Measurements from ENCODE around the gene ANKRD6.
A peak's percentile ranks its signal among the peaks of the same experiment; 100 is the strongest.
"Not testable (repeated sequence)": the region's sequence is repeated elsewhere in the genome, so short reads cannot be mapped to it uniquely, and the experiment has no call there.

ANKRD6 gene

DNA sequence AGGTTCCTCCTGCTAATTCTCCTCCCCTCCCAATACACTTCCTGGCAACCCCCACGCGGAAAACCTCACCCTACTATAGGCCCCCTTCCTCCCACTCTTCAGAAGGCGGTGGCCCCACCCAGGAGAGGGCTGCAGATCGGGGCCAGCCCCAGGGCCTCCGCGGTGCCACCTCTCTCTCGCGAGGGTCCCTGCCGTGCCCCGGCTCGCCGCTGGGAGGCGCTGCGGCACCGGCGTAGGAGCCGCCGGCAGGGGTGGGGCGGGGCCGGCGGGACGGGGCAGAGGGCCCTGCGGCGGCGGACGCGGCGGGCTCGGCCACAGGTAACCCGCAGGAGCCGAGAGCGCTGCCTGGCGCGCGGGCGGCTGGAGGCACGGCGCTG lies at the start of gene ANKRD6:
Gene ANKRD6 (plus strand): TSS at position 278 of the 377 bp plus-strand sequence. CDS start 133,825 bp downstream, outside the sequence.
- peak; percentile 72 for DNase-seq

DNA sequence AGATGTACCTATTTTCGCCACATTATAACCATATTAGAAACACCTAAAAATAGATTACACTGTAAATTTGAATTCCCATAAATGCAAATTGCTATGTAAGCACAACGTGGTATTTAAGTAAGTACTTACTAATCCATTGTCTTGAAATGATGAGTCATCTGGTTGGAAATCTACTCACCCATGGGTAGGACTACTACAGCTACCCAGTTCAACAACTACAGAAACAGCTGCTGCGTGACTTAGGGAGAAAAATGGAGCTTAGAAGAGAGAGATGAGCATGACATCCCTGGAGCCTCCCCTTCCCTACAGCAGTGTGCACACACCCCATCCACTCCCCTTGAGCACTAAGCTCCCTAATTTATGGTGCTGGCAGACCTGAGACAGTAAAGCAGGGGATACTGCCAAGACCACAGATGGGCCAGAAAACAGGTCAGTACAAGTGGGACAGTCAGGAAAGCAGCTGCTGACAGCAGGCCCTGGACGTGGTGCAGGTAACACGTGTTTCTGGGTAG lies 47.7 kb upstream of the ANKRD6 start:
- DNase-seq, result peak; percentile 47

- no peak for DNase-seq
Measured at GRCh38 chr6:89385846-89386245, 47.1 kb upstream of the ANKRD6 start.

- no peak for DNase-seq
Measured at GRCh38 chr6:89386917-89387491, 45.9 kb upstream of the ANKRD6 start.

DNA sequence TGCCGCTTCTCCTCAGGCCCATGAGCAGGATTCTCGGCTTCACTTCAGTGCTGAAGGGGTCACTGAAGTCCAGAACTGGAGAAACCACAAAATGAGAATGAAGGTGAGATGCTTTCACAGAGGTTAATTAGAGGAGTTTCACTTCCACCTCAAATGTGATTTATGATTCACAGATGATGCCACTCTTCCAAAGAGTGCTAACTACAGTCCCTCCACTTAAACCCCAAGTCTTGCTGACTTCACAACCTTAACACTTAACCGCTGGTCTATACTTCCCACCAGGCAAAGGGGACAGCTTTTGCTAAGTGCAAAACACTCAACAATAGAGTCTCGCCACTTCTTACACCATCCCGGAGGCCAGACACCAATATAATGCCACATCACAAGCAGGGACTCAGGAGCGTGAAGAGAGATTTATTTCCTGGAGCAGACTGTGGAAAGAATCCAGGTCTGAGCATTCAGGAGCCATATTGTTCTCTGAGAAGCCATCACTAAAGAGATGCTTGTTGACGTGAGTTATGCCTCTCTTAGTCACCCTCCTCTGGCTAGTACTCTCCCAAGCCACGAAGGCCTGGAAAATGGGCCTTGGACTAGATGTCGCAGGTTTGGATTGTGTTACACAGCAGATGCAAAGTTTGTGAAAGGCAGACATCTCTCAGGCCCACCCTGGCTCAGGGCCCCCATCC lies 45.3 kb upstream of the ANKRD6 start:
- no peak for DNase-seq

DNA sequence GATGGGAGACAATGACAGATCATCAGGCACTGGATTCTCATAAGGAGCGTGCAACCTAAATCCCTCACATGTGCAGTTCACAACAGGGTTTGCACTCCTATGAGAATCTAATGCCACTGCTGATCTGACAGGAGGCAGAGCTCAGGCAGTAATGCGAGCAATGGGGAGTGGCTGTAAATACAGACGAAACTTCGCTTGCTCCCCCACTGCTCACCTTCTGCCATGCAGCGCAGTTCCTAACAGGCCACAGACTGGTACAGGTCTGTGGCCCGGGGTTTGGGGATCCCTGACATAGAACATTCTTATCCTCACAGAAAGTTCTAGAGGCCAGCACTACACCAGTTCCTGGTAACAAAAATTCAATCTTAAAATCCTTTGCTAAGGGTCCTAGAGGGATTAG lies 44.1 kb upstream of the ANKRD6 start:
- DNase-seq, result no peak

GRCh38 chr6:89392823-89393222 lies 40.1 kb upstream of the ANKRD6 start:
- no peak for DNase-seq

DNA sequence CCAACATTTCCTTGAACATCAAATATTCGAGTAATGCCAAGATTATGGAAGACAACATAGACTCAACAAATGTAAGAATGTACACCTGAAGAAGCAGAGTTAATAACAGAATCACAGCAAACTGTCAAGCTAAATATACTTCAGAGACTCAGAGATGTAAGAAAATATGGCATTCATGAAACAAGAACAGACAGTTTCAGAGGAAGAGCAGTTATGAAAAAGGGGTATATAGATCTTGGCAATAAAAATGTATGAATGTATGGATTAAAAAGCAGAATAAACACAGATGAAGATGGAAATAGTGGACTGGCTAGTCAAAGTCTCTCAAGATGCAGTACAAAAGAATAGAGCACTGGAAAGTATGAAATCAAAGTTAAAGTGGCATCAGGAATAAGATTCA lies 39.3 kb upstream of the ANKRD6 start:
- DNase-seq, result no peak

GRCh38 chr6:89397884-89398283 lies 35.1 kb upstream of the ANKRD6 start:
- not testable (repeated sequence) for DNase-seq

DNA sequence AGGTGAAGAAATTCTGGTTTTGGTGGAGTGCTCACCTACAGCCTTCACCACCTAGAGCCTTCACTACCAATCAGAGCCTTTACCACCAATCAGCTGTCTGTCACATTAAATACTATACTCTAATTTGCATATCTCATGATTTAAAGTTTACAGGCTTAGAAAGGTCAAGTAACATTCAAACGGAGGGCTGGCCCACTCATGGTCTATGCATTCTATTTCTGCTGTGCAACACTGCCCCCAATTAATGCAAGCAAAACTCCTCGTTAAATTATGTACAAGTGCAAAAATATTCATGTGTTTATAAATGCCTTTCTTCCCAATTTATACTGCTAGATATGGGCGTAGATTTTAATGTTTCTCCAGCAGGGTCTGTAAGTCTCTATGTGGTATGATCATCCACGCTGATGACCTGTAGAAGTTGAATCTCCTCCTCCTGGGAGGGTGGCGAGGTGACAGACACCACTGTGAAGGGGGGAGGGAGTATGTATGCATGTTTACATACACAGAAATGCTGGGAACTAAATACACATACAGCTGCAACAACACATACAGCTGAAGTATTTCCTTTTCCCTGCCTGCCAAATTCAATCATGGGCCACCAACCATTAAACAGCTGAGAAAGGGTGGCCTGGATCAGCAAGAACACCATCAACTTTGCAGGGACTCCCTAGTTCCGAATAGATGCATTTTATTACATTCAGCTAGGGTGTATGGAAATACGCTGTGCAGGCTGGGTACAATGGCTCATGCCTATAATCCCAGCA lies 34.0 kb upstream of the ANKRD6 start:
- DNase-seq, result no peak

DNA sequence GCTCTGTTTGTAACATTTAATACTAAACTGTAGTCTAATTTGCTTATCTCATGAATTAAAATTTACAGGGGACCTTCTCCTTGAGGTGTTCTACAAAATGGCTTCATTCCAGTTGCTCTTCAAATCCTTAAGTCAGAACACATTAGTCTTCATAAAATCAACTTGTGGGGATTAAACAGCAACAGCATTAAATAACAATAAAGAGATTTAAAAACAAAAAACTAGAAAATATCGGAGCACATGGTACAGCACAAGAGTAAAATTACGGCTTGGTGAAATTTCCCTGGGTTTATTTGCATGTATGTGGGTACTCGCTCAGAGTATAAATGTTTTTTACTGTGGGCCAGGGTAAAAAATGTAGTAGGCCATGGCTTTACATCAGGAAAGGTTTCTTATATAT lies 32.9 kb upstream of the ANKRD6 start:
- no peak for DNase-seq

DNA sequence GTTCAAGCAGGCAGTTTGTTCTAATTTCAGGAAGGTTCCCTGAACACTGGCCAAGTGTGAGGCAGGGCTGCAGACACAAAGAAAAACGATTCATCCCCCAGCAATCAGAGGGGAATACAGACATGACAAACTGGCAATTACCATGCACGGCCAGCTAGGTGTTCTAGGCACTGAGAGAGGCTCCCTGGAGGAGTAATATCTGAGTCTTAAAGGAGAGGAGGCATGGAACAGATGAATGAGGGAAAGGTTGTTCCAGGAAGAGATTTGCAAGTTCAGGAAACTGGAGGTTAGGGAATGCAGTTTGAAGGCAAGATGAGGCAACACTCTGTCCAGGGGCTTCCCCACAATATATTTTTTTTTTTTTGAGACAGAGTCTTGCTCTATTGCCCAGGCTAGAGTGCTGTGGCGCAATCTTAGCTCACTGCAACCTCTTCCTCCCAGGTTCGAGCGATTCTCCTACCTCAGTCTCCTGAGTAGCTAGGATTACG lies 32.0 kb upstream of the ANKRD6 start:
- DNase-seq, result peak; percentile 35

DNA sequence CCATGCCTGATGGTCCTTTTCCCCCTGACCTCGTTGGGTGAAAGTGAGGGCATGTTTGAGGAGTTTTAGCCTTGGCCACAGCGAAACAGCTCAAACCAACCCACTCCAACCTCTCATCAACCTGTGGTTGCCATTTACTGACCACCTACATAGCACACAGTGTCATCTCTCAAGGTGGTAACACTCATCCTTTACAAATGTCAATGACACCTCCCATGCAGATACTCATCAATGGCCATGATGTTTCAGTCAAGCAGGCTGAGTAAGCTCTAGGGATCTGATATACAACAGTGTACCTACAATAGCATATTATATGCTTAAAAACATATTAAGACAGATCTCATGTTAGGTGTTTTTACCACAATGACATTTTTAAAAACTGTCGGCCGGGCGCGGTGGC lies 30.2 kb upstream of the ANKRD6 start:
- no peak for DNase-seq

GRCh38 chr6:89404512-89404911 lies 28.4 kb upstream of the ANKRD6 start:
- DNase-seq, result no peak

DNA sequence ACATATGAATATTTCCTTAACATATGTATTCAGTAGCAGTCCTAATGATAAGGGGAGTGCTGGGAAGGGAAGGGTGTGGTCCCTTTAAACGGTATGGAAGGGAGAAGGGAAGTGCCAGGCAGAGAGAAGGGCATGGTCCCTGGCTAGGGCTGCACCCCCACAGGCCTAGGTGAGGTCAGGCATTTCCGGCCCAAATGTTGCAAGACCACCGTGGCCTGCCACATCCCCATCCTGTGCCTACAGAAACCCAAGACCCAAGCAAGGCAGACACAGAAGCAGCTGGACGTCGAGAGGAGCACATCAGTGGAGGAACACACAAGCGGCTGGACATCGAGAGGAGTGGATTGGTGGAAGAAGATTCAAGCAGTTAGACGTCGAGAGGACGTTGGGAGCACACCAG lies 26.8 kb upstream of the ANKRD6 start:
- no peak for DNase-seq

GRCh38 chr6:89409461-89410035 lies 23.4 kb upstream of the ANKRD6 start:
- no peak for DNase-seq

- no peak for DNase-seq
Measured at GRCh38 chr6:89410231-89410761, 22.7 kb upstream of the ANKRD6 start.

- no peak for DNase-seq
Measured at GRCh38 chr6:89410788-89411144, 22.2 kb upstream of the ANKRD6 start.

DNA sequence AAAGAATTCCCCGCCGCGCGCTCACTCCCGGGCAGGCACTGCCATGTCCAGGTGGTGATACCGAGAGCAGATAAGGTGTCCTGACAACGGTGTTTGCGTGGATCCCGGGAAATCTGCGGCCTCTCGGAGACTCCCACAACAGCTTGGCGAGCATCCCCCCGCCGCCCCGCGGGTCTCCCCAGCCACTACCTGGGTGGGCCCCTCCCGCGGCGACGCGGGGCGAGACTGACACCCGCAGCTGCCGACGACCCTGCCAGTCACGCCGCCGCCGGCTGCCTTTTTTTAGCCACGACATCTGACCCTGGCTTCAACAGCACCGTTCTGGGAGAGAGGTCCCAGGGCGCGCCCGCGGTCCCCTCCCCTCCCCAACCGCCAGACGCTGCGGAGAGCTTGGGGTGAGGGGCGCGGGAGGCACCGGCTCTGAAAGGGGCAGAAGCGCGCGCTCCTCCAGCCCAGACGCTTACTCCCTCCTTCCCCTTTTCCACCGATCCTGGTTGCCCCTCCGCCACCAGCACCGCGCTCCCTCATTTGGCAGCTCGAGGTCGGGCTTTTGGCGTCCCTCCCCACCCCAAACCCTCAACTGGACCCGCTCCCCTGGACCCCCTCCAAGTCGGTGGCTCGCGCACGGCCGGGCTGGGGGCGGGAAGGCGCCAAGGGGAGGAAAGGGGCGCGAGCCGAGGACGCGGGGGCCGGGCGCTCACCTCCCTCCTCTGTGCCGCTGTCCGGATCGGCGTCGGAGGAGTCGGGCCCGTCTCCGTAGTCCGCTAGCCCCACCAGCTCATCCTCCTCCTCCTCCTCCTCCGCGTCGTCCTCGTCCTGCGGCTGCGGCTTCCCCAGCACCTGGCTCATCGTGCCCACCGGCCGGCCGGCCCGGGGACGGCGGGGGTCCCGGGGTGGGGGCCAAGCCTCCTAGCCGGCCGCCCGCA lies 21.5 kb upstream of the ANKRD6 start:
- DNase-seq, result peak; percentile 34

- peak; percentile 72 for DNase-seq
Measured at GRCh38 chr6:89412071-89413005, 20.6 kb upstream of the ANKRD6 start, which contains the start of gene RRAGD. TSS of gene RRAGD (minus strand) at chr6:89412273. CDS start at chr6:89411993, 280 bp downstream.

- no peak for DNase-seq
Measured at GRCh38 chr6:89413006-89413400, 19.9 kb upstream of the ANKRD6 start.

Data from inflammatory macrophage treated with lipopolysaccharide for 4 hours (primary cell).